ENCODE measurements around the gene TNFAIP8L1.

The TNFAIP8L1 gene

GRCh38 chr19:4682417-4683200 is 43.3 kb downstream of the TNFAIP8L1 start:
- DNase-seq, result no peak

GRCh38 chr19:4684312-4685095 is 45.2 kb downstream of the TNFAIP8L1 start:
- no peak for DNase-seq

GRCh38 chr19:4686700-4687099 is 47.4 kb downstream of the TNFAIP8L1 start:
- DNase-seq, result no peak

GRCh38 chr19:4687396-4687795 is 48.1 kb downstream of the TNFAIP8L1 start:
- DNase-seq, result no peak

- DNase-seq, result no peak
Measured at GRCh38 chr19:4688587-4688986, 49.3 kb downstream of the TNFAIP8L1 start.

DNA sequence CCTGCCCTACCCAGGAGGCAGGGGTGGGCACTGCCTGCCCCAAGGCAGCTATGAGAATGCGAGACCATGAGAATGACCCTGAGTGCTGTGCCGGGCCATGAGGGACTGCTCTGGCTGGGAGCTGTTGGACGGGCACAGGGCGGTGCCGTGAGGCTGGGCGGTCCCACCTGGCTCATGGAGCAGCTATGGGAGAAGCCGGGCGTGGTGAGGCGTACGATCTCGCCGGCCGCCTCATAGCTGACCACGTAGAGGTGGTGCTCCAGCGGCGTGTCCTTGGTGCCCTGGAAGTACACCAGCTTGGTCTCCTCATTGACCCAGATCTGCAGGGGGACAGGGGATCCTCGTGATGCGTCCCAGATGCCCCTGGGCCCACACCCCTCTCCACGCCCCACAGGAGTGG is 50.1 kb downstream of the TNFAIP8L1 start:
- no peak for DNase-seq

DNA sequence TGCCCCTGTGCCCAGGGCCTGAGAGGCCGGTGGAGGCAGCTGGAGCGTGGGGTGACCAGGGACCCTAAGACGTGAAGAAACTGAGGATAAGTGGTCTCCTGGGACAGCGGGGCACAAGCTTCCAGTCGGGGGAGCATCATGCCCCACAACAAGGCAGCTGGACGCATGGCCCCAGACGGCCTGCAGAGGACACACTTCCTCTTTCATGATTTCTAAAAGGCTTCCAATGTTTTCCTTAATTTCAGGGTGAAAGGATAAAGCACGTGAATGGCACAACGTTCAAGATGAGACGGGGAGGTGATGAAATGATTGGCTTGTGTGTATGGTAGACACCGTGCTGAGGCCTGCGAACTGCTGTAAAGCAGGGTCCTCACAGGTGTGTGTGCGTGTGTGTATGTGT is 51.0 kb downstream of the TNFAIP8L1 start:
- DNase-seq, result no peak

DNA sequence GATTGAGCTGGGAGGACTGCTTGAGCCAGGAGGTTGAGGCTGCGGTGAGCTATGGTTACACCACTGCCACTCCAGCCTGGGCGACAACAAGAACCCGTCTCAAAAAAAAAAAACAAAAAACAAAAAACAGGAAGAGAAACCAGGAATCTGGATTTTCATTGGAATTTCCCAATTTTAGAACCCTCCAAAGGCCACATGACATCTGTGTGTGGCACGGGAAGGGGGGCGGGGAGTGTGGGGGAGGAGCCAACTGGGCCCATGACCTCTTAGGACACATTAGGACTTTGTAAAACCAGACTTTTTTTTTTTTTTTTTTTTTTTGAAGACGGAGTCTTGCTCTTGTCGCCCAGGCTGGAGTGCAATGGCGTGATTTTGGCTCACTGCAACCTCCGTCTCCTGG is 52.1 kb downstream of the TNFAIP8L1 start:
- DNase-seq, result no peak

DNA sequence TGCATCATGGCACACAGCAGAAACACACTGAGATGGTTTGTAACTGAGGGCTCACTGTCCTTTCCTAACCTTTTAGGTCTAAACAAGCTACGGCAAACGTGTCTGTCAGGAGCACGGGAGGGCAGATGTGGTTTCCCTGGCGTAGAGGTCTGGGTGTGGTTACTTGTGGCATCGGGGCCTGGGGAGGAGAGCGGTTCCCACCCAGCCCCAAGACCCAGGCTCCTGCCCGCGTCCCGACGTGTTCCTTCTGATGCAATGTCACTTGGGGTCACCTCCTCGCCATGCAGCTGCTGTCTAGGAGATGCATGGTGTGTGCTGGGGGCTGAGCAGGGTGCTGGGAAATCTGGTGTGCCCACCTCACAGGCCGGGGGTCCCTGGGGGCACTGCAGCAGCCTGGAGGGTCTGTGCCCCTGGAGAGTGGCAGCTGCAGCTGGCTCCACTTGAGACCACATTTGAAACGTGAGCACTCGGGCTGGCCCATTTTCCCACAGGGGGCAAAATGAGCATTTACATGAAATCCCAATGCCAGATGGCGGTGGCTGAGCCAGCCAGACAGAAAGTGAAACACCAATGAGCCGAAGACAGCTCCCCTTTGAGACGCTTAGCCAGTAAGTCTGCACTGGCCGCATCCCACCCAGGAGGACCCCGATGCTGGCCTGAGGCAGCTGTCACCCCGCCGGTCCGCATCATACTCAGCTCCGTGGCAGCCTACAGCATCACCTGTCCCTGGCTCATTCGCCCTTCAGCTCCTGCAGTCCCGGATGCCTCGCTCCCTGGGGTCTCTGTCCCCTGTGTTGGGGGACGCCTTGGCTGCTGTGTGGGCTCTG is 53.1 kb downstream of the TNFAIP8L1 start:
- DNase-seq, result no peak

GRCh38 chr19:4693078-4693350 is 53.7 kb downstream of the TNFAIP8L1 start:
- DNase-seq, result no peak

DNA sequence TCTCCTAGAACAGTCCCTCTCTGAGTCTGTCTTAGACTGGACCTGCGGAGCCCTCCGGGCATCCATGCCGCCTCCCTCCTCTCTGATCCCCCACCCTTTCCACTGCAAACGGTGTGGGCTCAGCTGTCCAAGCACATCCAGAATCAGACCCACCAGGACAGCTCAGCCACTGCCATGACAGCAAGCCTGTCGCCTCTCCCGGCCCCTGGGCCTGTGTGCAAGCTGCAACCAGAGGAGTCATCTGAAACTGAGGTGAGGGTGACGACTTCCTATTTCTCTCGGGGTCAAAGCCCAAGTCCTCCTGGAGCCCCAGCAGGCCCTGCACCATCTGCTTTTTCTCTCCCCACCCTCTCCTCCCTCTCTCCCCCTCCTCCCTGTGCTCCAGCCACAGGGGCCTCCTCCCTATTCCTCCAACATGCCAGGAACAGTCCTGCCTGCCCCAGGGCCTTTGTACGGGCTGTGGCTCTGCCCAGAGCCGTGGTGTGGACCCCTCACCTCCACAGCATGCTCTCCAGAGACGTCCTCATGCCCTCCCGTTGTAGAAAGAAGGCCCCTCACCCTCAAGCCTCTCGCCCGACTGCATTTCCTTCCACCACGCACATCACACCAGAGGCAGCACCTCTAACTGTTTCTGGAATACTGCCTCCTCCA is 54.3 kb downstream of the TNFAIP8L1 start:
- DNase-seq, result no peak

DNA sequence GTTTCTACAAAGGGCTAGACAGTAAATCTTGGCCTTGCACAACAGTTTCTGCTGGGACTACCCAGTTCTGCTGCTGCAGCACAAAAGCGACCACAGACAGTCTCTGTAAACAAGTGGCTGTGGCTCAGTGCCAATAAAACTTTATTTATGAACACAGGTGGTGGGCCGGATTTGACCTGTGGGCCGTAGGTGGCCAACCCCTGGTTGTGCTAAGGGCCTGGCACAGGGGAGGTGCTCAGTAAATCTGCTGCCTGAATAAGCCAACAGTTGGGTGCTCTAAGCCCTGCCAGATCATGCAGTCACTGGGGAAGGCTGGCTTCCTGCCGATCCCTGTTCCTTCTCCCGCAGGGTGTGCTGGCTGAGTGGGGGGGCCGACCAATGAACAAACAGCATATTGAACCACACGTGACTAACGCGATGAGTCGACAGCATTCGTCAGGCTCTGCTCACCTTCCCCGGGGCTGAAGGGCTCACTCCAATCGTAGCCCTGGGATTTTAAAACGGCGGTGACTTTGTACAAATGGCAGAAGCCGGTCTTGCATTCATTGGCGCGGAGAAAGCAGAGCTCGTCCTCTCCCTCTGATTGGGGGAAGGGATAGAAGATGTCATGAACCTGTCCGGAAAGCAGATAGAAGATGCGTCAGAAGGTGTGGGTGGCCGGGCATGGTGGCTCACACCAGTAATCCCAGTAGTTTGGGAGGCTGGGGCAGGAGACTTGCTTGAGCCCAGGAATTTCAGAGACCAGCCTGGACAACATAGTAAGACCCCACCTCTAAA is 55.1 kb downstream of the TNFAIP8L1 start:
- DNase-seq, result no peak

GRCh38 chr19:4695224-4695731 is 56.0 kb downstream of the TNFAIP8L1 start:
- DNase-seq, result no peak

DNA sequence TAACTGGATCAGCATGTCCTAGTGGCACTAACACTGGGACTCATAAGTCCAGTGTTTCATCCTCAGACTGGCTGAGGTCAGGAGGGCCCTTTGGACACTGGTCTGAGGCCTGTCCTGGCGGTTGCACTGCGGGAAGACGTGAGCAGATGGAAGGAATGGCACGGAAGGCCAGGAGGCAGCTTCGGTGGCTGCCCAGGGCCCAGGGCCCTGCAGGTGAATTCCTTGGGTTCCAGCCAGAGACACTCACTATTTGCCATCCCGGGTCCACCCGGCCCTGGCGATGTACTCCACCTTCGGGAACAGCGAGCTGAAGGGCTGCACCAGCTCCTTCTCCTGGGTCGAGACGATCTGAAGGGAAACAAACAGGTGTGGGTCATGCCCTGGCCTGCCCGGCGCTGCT is 58.0 kb downstream of the TNFAIP8L1 start:
- DNase-seq, result no peak

DNA sequence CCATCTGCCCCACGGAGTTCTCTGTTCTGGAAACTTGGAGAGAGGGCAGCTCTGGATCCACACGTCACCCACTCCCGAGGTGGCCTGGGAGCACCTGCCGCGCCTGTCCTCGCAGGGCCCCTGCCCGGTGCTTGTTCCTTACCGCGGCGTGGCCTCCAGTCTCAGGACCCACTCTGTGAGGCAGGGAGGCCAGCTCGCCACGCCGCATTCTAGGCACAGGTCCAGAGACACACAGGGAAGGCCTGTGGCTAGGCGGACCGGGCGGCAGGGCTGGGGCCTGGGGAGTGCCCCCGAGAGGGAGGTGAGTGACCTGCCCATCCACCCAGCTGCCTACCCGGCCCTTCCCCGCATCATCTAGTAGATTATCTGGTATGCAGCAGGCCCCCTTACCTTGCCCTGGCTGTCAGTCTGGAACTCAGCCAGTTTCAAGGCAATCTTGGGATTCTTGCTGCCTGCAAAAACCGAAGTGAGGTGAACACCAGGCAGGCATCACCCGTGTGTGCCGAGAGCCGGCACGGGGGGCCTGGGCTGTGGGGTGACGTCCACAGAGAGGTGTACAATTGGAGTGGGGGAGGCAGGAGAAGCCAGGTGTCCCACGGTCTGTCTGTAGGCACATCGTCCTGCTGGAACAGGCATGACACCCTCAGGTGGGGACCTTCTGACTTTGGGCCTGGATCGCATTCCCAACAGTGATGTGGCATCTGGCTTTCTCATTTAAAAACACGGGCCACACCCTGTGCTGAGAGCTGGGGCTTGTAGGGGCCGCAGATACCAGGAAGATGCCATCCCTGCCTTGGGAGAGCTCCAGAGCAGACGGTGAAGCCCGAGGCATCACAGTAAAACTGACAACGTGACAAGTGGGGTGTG is 60.7 kb downstream of the TNFAIP8L1 start:
- no peak for DNase-seq

DNA sequence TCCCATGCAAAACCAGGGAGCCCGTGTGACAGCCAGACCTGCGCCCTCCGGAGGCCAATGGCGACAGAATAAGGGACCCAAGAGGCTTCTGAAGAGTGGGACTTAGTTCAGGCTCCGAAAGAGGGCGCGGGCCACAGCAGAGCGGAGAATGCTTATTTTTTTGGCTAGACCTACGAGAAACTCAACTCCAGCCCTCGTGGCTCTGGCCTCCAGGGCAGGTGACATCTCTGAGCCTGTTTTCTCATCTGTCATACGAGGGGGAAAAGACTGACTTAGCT is 61.3 kb downstream of the TNFAIP8L1 start:
- no peak for DNase-seq

GRCh38 chr19:4701557-4701956 is 62.2 kb downstream of the TNFAIP8L1 start:
- no peak for DNase-seq

DNA sequence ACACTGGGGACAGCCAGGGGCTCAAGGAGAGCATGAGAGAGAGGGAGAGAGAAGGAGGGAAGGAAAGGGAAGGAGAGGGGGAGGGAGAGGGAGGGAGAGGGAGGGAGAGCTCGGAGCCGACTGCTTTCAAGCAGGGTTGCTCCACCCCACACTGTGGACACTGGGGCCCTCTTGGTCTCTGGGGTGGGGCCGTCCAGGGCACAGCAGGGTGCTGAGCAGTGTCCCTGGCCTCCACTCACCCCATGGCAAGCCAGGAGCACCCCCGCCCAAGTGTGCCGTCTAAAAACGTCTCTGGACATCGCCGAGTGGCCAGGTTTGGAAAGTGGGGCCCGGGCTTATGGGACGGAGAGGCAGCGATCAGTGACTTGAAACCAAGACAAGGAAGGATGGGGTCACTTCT is 63.4 kb downstream of the TNFAIP8L1 start:
- DNase-seq, result no peak

DNA sequence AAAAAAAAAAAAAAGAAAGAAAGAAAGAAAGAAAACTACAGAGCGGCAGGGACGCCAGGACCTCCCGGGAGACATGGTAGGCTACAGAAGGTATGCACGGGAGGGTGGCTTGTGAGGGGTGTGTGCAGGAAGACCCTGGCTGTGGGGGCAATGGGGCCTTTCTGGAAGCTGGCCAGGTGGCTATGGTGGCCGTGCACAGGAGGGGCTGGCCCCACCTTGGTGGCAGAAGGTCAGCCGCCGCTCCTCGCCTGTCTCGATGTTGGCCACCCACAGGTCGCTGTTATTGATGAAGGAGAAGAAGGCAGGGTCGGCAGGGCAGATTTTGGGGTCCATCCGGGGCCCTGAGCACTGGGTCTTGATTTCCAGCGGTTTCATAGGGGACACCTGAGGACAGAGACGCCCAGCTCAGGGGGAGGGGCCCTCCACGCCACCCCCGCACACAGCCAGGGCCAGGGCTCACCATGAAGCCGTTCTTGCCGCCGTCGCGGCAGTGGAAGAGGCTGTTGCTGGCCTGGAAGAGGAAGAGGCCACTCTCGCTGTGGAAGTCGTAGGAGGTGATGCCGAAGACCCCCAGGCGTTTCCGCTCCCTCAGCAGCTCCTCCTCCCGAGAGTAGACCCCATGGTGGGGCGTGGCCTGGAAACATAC is 64.5 kb downstream of the TNFAIP8L1 start:
- DNase-seq, result no peak

GRCh38 chr19:4704317-4704673 is 65.0 kb downstream of the TNFAIP8L1 start:
- DNase-seq, result no peak

Data from activated CD4-positive, alpha-beta T cell treated with anti-CD3 and anti-CD28 coated beads, Interleukin-2, amount 50 U/mL, for 48 hours (primary cell).